Stimulated activated CD4-positive, alpha-beta T cell treated with anti-CD3 and anti-CD28 coated beads, Interleukin-1b, Interleukin-23, amount 100 ng/mL, for 48 hours (primary cell): ENCODE measurements around the gene IKZF1.

Source experiments
- DNase-seq: peaks from one replicate; pipeline ENCODE4 v3.0.0-alpha.2; 2020

Gene IKZF1

GRCh38 chr7:50309721-50310120 lies 5.2 kb downstream of the IKZF1 start:
- no peak for DNase-seq

DNA sequence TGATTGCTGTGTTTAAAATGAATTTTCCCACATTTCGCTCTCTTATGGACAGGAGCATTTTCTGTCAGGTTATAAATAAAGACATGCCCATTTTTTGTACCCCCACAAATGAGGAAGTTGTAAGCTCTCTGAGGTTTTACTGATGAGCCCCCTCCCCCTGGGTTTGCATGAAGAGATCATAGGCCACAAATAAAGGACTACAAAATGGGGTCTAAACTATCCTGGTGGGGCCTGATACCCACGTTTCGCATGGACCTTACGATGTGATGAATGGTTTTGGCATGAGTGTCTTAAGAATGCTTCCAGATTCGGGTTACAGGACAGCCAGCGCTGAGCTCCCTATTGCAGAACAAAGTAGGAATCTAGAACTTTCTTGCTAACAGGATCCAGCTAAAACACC lies 5.8 kb downstream of the IKZF1 start:
- DNase-seq: no peak

DNA sequence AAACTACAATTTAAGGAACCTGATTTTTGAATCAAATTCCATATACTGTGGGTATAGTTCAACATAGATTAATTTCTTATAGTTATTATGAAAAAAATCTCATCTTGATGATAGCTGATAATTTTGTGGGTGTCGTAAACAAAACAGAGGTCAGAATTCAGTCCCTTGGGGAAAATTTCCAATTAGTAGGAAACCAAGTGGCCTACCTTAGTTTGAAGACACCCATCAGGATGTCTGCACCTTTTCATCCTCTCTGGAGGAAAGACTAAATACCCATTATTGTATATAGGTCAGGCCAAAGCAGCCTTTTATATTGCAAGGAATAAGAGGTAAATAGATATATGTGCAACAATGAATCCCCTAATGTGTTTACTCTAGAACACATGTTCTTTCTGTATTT lies 6.4 kb downstream of the IKZF1 start:
- no peak for DNase-seq

GRCh38 chr7:50312250-50313162 lies 8.0 kb downstream of the IKZF1 start:
- no peak for DNase-seq

GRCh38 chr7:50314836-50315592 lies 10.5 kb downstream of the IKZF1 start:
- no peak for DNase-seq

GRCh38 chr7:50315739-50316671 lies 11.5 kb downstream of the IKZF1 start:
- no peak for DNase-seq

DNA sequence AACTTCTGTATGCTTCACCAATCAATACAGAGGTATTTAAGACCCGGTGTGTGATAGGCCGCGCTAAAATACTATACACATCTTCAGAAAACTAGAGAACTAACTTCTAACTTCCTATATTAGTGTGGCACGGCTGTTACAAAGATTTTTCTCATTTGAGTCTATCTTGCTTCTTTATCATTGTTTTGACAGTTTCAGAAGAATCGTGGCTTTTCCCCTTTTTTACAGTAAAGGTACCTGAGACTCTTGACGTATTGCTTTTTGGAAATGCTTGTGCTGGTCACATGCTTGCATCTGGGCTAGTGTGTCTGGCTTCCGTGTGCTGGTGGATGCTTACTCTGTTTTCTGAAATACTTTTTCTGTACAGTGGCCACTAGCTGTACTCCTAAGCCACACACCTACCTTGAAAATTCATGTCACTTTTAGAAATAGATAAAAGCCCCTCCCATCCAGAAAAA lies 12.7 kb downstream of the IKZF1 start:
- peak; percentile 70 for DNase-seq

GRCh38 chr7:50317697-50318669 lies 13.5 kb downstream of the IKZF1 start:
- peak; percentile 41 for DNase-seq

GRCh38 chr7:50321487-50322067 lies 17.1 kb downstream of the IKZF1 start:
- no peak for DNase-seq

- DNase-seq: no peak
Measured at GRCh38 chr7:50324113-50324512, 19.6 kb downstream of the IKZF1 start.

DNA sequence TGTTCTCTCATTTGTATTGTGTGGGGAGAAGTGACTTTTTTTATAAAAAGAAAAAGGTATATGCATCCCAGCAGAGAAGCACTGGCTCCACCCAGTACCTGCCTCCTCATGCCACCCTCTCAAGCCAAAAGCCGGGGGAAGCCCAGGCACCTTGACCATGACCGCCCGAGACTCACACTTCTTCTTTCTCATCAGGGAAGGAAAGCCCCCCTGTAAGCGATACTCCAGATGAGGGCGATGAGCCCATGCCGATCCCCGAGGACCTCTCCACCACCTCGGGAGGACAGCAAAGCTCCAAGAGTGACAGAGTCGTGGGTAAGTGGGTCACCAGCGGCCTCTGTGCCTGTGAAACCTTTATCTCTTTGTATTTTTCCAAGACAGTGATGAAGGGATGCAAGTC lies 22.9 kb downstream of the IKZF1 start:
- DNase-seq: no peak

DNA sequence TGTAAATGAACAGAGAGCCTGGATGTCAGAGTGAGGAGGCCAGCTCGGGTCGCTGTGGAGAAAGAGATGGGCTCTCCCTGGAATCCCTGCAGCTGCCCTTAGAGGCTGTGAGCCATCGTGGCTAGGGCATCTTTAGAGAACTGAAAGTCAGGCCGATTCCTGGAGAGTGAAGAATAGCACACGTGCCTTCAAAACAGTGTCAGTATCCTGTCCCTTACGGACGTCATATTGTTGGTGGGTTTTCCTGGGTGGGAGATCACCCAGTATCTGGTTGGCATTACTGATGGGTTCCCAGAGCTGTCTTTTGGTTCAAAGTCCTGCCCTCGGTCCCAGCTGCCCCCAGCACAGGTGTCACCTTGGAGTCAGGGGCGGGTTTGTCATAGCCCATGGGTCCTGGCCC lies 25.3 kb downstream of the IKZF1 start:
- no peak for DNase-seq

DNA sequence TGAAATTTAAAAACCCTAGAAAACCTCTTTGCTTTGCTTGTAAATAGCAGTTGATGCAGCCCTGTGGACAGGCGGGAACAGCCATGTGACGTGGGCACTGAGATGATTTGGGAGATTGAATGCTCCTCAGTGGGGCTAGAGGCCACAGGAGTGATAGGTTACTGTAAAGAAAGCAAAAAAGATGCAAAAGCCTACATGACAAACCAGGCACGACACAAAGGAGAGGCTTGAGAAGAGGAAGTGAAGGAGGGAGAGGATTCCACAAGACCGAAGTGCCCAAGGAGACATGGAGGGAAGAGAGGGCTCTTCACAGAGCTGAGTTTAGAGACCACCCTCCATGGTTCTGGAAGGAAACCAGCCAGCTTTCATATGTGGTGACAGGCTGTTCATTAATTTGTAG lies 25.7 kb downstream of the IKZF1 start:
- no peak for DNase-seq

GRCh38 chr7:50330696-50331095 lies 26.2 kb downstream of the IKZF1 start:
- DNase-seq: no peak

DNA sequence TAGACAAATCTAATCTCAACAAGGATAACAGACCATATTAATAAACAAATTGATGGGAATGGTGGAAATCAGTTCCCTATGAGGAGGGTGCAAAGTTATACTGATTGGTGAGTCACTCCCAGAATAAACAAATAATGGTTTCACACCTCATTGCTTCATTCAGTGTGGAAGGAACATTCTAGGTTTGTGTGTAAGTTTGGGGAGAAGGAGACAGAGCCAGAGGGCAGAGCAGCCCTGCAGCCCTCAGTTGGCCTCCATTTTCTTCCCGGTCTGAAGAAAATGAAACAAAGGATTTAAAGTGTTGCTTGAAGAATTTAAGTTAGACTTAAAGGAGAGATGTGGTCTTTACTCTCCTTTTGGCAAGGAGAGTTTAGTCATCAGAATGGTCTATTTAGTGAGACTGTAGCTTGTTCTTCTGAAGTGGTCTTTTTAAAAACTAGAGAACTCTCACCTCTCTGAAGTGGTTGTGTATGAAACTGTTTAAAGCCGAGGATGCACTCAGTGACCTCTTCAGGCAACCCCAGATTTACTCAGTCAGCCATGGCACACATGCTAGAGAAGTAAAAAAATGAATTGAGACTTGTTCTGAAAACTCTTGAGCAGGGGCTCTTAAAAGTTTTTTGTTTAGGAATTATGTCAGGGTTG lies 27.2 kb downstream of the IKZF1 start:
- DNase-seq: no peak

DNA sequence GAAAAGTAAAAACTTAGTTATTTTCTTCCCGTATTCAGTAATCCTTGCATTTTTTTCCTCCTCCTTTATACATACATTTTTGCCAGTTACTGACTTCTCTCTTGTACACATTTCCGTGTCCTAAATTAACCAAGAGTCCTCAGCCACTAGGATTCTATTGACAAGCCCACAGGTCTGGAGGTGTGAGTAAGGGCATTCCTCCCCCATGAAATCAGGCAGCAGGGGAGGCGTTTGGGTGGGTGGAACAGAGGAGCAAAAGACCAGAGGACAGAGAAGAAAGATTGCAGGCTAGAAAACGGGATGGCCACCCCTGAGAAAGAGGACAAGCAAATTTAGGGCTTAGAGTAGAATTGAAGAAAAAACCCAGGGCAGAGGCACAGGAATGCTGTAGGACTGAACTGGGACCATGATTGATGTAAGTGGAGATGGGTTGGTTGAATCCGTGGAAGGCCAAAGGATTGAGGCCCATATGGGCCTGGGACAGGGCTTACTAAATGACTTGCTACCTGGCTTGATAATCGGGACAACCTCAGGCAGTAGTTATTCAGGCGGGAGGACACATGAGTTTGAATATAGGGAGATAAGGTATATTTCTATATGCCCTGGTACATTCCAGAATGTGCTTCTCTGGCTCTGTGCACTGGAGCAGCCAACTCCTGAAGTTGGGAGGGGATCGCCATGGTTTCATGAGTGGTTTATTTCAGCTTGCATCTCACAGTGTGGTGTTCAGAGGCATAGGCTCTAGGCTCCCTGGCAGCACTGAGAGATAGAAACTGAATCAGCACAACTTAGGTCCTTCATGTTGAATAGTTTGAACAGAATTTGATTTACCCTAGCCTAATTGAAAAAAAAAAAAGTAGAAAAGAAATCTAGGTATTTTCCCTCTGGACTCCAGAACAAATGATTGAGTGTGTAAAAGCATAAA lies 28.0 kb downstream of the IKZF1 start:
- no peak for DNase-seq

GRCh38 chr7:50333221-50333651 lies 28.7 kb downstream of the IKZF1 start:
- no peak for DNase-seq

GRCh38 chr7:50334341-50334994 lies 30.0 kb downstream of the IKZF1 start:
- DNase-seq: no peak

DNA sequence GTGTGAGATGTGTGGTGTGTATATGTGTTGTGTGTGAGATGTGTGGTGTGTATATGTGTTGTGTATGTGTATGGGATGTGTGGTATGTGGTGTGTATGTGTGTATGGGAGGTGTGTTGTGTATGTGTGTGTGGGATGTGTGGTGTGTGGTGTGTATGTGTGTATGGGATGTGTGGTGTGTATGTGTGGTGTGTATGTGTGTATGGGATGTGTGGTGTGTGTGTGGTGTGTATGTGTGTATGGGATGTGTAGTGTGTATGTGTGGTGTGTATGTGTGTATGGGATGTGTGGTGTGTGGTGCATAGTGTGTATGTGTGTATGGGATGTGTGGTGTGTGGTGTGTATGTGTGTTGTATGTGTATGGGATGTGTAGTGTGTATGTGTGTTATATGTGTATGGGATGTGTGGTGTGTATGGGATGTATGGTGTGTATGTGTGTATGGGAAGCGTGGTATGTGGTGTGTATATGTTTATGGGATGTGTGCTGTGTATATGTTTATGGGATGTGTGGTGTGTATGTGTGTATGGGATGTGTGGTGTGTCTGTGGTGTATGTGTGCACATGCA lies 30.8 kb downstream of the IKZF1 start:
- no peak for DNase-seq
